Trophoblast cell (in vitro differentiated cells and primary cell): ENCODE data around the gene CELA3A.
"Not testable (repeated sequence)": the region's sequence is repeated elsewhere in the genome, so short reads cannot be mapped to it uniquely, and the experiment has no call there.

Experiments used
- DNase-seq, 2 donors: peaks; one replicate each; pipeline ENCODE4 v3.0.0-alpha.2; 2016
- H2AFZ ChIP-seq: 2 replicates; pipeline ENCODE4 v1.6.1; 2013; ENCODE audit warnings: low read length, moderate library complexity, mild to moderate bottlenecking; ENCODE audit not compliant: insufficient read depth, poor library complexity
- H2AK5ac ChIP-seq: 2 replicates; pipeline ENCODE4 v1.6.1; 2013; ENCODE audit warnings: mild to moderate bottlenecking, low read length
- H2BK120ac ChIP-seq: 2 replicates; pipeline ENCODE4 v1.6.1; 2013; ENCODE audit warnings: low read length, mild to moderate bottlenecking, moderate library complexity; ENCODE audit not compliant: insufficient read depth, poor library complexity
- H2BK12ac ChIP-seq: 2 replicates; pipeline ENCODE4 v1.6.1; 2013; ENCODE audit warnings: mild to moderate bottlenecking, low read length, moderate library complexity
- H2BK5ac ChIP-seq: 2 replicates; pipeline ENCODE4 v1.6.1; 2013; ENCODE audit warnings: low read length, low read depth, moderate library complexity, mild to moderate bottlenecking; ENCODE audit not compliant: poor library complexity
- H3K14ac ChIP-seq: 2 replicates; pipeline ENCODE4 v1.6.1; 2013; ENCODE audit warnings: mild to moderate bottlenecking, low read length
- H3K18ac ChIP-seq: 2 replicates; pipeline ENCODE4 v1.6.1; 2013; ENCODE audit warnings: mild to moderate bottlenecking, low read length
- H3K23ac ChIP-seq: 2 replicates; pipeline ENCODE4 v1.6.1; 2013; ENCODE audit warnings: low read length
- H3K27ac ChIP-seq: 2 replicates; pipeline ENCODE4 v1.5.1; 2013; ENCODE audit warnings: low read depth, mild to moderate bottlenecking, inconsistent platforms, low read length, moderate library complexity
- H3K27me3 ChIP-seq: 2 replicates; pipeline ENCODE4 v1.6.1; 2013; ENCODE audit warnings: inconsistent platforms, mild to moderate bottlenecking, low read length, moderate library complexity; ENCODE audit not compliant: insufficient read depth
- H3K36me3 ChIP-seq, 2 experiments: 1 replicate in 1 of 2; 2 replicates in 1 of 2; pipeline ENCODE4 v1.6.1; 2013; ENCODE audit warnings: low read length in 2 of 2, mild to moderate bottlenecking in 2 of 2, moderate library complexity in 1 of 2; ENCODE audit not compliant: insufficient read depth in 2 of 2, control insufficient read depth in 1 of 2
- H3K4ac ChIP-seq: 2 replicates; pipeline ENCODE4 v1.6.1; 2013; ENCODE audit warnings: low read depth, mild to moderate bottlenecking, low read length, moderate library complexity
- H3K4me1 ChIP-seq, 2 experiments: 1 replicate in 1 of 2; 2 replicates in 1 of 2; pipeline ENCODE4 v1.6.1; 2013; ENCODE audit warnings: low read length in 2 of 2, mild to moderate bottlenecking in 2 of 2, moderate library complexity in 1 of 2; ENCODE audit not compliant: insufficient read depth in 2 of 2, control insufficient read depth in 1 of 2
- H3K4me2 ChIP-seq: 2 replicates; pipeline ENCODE4 v1.6.1; 2013; ENCODE audit warnings: inconsistent platforms, mild to moderate bottlenecking, low read length, moderate library complexity
- H3K4me3 ChIP-seq: 2 replicates; pipeline ENCODE4 v1.5.1; 2013; ENCODE audit warnings: mild to moderate bottlenecking, low read depth, low read length, inconsistent platforms
- H3K79me1 ChIP-seq: one replicate; pipeline ENCODE4 v1.6.1; 2013; ENCODE audit warnings: low read length
- H3K79me2 ChIP-seq: 2 replicates; pipeline ENCODE4 v1.6.1; 2013; ENCODE audit warnings: low read length, mild to moderate bottlenecking; ENCODE audit not compliant: control insufficient read depth, insufficient read depth, poor library complexity
- H3K9ac ChIP-seq: 2 replicates; pipeline ENCODE4 v1.6.1; 2013; ENCODE audit warnings: mild to moderate bottlenecking, low read length
- H3K9me3 ChIP-seq: 2 replicates; pipeline ENCODE4 v1.6.1; 2013; ENCODE audit warnings: low read depth, mild to moderate bottlenecking, control low read depth, inconsistent platforms, low read length; ENCODE audit not compliant: insufficient read depth
- H4K12ac ChIP-seq: 2 replicates; pipeline ENCODE4 v1.6.1; 2013; ENCODE audit warnings: low read depth, mild to moderate bottlenecking, low read length, moderate library complexity
- H4K8ac ChIP-seq: 2 replicates; pipeline ENCODE4 v1.6.1; 2013; ENCODE audit warnings: low read depth, mild to moderate bottlenecking, low read length, moderate library complexity
- H4K91ac ChIP-seq: one replicate; pipeline ENCODE4 v1.6.1; 2013; ENCODE audit warnings: low read depth, mild to moderate bottlenecking, low read length, moderate library complexity
- WGBS: extraction: QIAGEN DNeasy Blood & Tissue Kit; methylation state at CpG from one replicate; pipeline ENCODE4 v1.1.7; 2013; ENCODE audit warnings: missing lambda C conversion rate; ENCODE audit not compliant: insufficient read length, insufficient coverage; ENCODE audit errors: extremely low coverage; 5-methylcytosine and 5-hydroxymethylcytosine counted together

The CELA3A gene

DNA sequence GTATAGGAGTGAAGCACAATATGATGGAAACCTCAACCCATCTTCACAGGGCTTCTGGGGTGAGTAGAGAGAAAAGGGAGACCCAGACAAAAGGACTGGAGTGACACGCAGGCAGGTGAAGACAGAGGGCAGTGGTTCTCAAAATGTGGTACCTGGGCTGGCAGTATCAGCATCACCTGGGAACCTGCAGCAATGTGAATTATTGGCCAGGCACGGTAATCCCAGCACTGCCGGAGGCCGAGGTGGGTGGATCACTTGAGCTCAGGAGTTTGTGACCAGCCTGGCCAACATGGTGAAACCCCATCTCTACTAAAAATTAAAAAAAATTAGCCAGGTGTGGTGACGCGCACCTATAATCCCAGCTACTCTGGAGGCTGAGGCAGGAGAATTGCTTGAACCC is 19.3 kb upstream of the CELA3A start:
- H2BK5ac ChIP-seq, H3K79me2 ChIP-seq, DNase-seq, H2BK120ac ChIP-seq, H3K9ac ChIP-seq, H3K4ac ChIP-seq, H3K79me1 ChIP-seq, H3K23ac ChIP-seq, H2AK5ac ChIP-seq, H2AFZ ChIP-seq, H3K4me1 ChIP-seq, H4K12ac ChIP-seq, H3K14ac ChIP-seq, H3K9me3 ChIP-seq, H3K4me3 ChIP-seq, H4K91ac ChIP-seq, H3K27me3 ChIP-seq, H3K18ac ChIP-seq, H3K4me2 ChIP-seq, H2BK12ac ChIP-seq, H3K36me3 ChIP-seq, H3K27ac ChIP-seq, H4K8ac ChIP-seq: not testable (repeated sequence)
- no CpG with 5 or more reads among the region's 6 CpGs for WGBS

DNA sequence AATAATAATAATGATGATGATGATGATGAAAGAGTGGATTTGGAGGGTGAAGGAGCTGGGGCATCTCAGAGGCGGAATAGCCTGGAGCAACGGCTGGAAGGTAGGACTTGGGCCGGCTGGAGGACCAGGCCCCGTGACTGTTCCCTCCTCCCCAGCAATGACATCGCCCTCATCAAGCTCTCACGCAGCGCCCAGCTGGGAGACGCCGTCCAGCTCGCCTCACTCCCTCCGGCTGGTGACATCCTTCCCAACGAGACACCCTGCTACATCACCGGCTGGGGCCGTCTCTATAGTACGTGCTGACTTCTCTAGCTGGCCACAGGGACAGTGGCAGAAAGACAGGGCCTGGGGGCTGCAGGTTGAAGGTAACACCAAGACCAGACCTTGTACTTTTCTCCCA is 17.9 kb upstream of the CELA3A start:
- H2AK5ac ChIP-seq, H3K4me1 ChIP-seq, H3K4me2 ChIP-seq, H3K79me2 ChIP-seq, H2AFZ ChIP-seq, H4K12ac ChIP-seq, H4K91ac ChIP-seq, H3K4me3 ChIP-seq, H2BK120ac ChIP-seq, H3K9me3 ChIP-seq, H3K4ac ChIP-seq, H3K27me3 ChIP-seq, H3K18ac ChIP-seq, H3K27ac ChIP-seq, H3K14ac ChIP-seq, H3K36me3 ChIP-seq, H2BK5ac ChIP-seq, H3K79me1 ChIP-seq, H2BK12ac ChIP-seq, H3K9ac ChIP-seq, DNase-seq, H4K8ac ChIP-seq, H3K23ac ChIP-seq: not testable (repeated sequence)
- no CpG with 5 or more reads among the region's 15 CpGs for WGBS

GRCh38 chr1:21985893-21986292 is 15.6 kb upstream of the CELA3A start:
- H3K9ac ChIP-seq: not testable (repeated sequence)

GRCh38 chr1:21986386-21986785 is 15.1 kb upstream of the CELA3A start:
- H3K79me1 ChIP-seq, DNase-seq, H4K8ac ChIP-seq, H3K23ac ChIP-seq, H3K9me3 ChIP-seq, H2AK5ac ChIP-seq, H3K36me3 ChIP-seq, H4K91ac ChIP-seq, H3K4me1 ChIP-seq, H2BK120ac ChIP-seq, H3K9ac ChIP-seq, H3K27me3 ChIP-seq, H3K18ac ChIP-seq, H2BK5ac ChIP-seq, H3K14ac ChIP-seq, H2AFZ ChIP-seq, H2BK12ac ChIP-seq, H4K12ac ChIP-seq, H3K79me2 ChIP-seq, H3K27ac ChIP-seq, H3K4me3 ChIP-seq, H3K4me2 ChIP-seq, H3K4ac ChIP-seq: not testable (repeated sequence)
- WGBS: no CpG with 5 or more reads among the region's 12 CpGs

More at GRCh38 chr1:21985893-21986292, 15.6 kb upstream of the CELA3A start:
- not testable (repeated sequence) for H3K79me2 ChIP-seq, H2BK120ac ChIP-seq, H3K36me3 ChIP-seq, H2AFZ ChIP-seq, H4K91ac ChIP-seq, H3K4me2 ChIP-seq, DNase-seq, H4K8ac ChIP-seq, H3K18ac ChIP-seq, H2BK12ac ChIP-seq, H3K9me3 ChIP-seq, H2BK5ac ChIP-seq, H3K4me3 ChIP-seq, H3K79me1 ChIP-seq, H3K23ac ChIP-seq, H3K14ac ChIP-seq, H2AK5ac ChIP-seq, H3K4ac ChIP-seq, H3K27ac ChIP-seq, H3K27me3 ChIP-seq, H4K12ac ChIP-seq, H3K4me1 ChIP-seq
- no CpG with 5 or more reads among the region's 5 CpGs for WGBS
